Activated T-helper 1 cell treated with Interleukin-2 at 50 U/mL for 16 hours (primary cell): Measurements from ENCODE around the gene INKA2.
"Not testable (repeated sequence)": the region's sequence is repeated elsewhere in the genome, so short reads cannot be mapped to it uniquely, and the experiment has no call there.

Source experiments
- DNase-seq: peaks from one replicate; pipeline ENCODE4 v3.0.0-alpha.2; 2020; ENCODE audit warnings: low read depth

INKA2 gene

DNA sequence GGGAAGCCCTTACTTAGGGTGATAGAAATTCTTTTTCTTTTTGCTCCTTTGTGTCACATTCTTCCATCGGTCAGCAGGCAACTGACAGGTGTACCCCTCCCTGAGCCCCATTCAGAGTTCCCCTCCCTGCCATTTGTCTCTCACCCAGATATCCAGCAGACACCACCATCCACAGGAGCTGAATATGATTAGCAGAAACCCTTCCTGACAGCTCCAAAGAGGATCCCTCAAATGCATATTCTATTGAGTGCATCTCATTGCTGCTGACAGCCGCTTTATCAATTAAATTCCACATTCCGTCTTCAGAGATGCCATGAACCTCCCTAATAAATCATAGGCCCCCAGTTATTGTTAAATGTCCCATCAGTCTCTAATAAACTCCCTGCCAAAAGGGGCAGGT, 10.4 kb upstream of the INKA2 start:
- no peak for DNase-seq

DNA sequence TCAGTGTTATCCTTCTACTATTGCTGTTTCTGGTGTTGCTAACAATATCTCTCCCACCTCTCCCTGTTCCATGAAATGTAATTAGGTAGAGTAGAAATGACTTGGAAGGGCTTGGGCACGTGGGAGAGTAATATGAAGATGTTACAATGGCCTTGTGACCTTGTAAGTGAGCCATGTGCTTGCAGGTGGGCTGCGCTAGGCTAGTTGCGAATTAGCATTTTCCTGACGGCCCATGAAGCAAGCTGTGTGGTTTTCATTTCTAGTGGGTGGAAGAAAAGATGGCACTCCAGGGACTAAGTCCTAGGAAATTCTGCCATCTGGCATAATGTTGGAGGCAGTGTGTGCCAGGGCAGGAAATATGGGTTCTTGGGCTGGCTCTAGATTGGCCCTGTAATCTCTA, 8.8 kb upstream of the INKA2 start:
- DNase-seq = no peak

DNA sequence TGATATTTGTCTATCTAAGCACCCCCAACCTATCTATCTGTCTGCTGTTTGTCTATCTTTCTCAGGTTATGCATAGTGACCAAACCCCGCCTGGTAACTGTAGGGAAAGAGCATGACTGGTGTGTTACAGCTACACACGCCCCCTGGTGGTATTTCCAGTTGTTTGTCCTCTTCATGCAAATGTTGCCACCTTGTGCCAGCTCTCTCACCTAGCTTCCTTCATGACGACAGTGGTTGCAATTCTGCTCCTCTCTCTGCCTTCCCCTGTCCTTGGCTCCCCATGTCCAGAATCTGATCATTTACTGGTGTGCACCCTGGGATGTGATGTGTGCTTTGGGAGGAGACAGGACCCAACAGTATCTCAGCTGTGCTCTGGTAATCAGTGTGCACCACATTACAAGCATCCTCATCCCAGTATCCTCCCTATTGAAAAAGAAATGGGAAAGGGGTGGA, 8.1 kb upstream of the INKA2 start:
- no peak for DNase-seq

DNA sequence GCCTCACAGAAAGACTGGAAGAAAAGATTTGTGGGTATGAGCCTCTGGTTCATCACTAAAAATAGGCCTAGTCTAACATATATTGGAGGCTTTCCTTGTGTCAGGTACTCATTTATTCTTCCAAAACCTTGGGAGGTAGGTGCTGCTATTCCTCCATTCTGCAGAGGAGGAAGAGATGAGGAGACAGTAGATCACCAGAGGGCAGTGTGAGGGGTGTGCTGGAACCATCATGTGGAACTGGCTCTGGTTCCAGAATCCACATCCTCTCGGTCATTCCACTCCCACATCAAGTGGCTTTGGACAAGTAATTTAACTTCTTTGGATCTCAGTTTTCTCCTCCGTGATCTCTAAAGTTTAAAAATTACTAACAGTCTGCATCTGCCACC, 7.4 kb upstream of the INKA2 start:
- no peak for DNase-seq

DNA sequence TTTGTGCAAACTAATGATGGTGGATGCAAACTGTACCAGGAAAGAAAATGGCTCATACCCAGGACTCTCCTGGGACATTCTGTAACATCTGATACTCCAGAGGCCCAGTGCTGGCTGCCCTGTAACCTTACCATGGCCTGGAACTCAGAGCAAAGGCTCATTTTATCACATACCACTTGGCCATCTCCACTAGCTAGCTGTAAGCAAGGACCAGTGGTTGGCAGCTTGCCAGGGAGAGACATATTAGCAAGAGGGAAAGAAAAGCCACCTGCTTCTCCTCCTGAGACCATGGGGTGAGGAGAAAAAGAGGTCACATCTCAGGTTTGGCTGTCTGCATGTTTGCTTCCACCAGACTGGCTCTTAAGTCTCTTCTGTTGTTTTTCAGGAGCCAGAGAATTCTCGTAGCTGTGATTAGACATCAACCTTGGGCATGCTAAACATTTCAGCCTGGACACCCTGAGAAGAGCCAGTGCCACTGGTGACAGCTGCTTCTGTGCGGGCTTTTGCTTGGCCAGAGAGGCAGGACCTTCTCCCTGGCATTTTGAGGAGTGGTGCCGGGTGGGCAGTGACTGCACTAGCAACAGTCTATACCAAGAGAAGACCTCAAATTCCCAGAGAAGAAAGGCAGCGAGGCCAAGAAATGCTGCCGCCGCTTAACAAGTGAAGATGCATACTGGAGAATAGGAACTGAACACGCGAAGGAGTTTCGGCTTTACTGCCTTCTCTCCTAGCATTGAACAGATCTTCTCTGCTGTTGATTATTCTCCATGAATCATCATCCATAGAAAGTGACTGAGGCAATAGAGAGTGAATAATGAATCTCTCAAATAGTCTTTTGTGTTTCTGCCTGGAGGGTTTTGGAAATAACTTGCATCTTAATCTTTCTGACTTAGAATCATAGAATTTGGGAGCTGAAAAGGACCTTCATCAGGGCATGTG, 6.7 kb upstream of the INKA2 start:
- no peak for DNase-seq

DNA sequence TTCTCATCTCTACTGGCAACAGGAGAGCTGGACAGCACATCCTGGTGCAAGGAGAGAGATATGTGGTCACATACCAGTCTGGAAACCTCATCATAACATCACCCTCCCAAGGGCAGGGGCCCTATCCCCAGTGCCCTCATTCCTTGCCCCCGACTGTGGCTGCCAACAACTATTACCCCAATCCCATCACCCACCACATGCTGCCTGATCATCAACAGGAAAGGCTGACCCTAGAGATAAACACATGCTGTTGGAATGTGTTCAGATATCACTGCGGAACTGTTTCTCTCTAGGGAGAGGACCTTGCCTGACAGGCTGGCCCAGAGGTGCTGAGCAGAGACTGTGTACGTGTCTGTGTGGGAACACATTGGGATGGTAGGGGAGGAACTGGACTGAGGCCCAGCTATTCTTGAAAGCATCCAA, 4.5 kb upstream of the INKA2 start:
- DNase-seq = no peak

DNA sequence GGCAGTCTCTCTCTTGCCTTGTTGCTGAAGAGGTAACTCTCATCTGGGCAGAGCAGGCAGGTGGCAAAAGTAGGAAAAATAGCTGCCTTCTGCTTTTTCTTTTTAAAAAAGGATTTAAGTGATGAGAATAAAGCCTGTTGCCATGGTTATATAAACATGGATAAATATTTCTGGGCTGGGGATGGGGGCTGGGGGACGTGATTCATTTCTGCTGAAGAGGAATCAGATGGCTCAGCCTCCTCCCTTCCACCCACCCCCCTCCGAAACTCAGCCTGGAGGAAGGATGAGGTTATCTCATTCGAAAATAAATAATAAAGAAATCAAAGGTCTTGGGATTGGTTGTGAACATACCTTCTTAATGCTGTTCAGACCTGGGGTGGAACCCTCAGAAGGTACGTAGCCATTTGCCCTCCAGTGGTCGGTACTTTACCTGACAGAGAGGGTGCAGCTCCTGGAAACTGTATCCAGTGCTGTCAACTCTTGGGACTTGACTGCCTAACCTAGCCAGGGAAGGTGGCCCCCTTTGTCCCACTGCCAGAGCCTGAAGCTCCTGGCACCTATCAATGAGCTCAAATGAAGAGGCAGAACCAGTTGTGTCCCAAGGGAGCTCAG, 3.8 kb upstream of the INKA2 start:
- DNase-seq = no peak

DNA sequence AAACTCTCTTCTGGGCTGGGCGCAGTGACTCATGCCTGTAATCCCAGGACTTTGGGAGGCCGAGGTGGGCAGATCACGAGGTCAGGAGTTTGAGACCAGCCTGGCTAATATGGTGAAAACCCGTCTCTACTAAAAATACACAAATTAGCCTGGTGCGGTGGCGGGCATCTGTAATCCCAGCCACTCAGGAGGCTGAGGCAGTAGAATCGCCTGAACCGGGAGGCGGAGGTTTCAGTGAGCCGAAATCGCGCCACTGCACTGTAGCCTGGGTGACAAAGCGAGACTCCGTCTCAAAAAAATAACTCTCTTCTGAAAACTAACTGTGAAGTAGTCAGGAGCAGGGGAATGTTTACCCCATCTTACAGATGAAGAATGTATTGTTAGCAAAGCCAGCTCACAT, 3.1 kb upstream of the INKA2 start:
- DNase-seq = not testable (repeated sequence)

DNA sequence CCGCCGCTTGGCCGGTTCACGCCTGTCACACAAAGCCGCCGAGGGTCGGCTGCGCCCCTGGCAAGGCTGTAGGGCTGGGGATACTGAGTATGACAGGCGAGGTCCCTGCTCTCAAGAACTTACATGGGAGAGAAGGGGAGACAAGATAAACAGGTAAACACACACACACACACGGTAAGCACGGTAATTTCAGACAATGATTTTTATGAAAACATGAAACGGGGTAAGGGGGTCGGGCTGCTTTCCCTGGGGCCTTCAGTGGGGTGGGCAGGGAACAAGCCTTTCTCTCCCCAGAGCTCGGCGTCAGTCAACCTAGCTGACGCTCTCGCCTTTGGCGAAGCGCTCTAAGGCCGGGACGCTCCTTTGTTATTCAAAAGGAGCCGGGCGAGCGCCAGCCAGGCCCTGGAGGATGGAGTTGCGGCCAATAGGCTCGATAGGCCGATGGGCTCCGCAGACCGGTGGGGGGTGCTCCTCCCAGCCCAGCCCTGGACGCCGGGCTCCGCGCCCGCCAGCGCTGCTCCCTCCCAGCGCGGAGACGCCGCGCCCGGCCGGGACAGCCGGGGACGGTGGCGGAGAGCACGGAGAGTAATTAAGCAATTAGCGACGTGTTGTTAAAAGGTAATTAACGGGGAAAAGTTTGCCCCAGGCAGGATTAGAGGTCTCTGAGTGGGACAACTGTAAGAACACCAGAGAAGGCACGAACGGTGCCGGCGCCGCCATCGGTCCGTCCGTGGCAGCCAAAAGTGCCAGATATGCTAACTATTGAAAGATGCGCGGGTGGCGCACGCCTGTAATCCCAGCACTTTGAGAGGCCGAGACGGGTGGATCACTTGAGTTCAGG, 950 bp upstream of the INKA2 start:
- no peak for DNase-seq

DNA sequence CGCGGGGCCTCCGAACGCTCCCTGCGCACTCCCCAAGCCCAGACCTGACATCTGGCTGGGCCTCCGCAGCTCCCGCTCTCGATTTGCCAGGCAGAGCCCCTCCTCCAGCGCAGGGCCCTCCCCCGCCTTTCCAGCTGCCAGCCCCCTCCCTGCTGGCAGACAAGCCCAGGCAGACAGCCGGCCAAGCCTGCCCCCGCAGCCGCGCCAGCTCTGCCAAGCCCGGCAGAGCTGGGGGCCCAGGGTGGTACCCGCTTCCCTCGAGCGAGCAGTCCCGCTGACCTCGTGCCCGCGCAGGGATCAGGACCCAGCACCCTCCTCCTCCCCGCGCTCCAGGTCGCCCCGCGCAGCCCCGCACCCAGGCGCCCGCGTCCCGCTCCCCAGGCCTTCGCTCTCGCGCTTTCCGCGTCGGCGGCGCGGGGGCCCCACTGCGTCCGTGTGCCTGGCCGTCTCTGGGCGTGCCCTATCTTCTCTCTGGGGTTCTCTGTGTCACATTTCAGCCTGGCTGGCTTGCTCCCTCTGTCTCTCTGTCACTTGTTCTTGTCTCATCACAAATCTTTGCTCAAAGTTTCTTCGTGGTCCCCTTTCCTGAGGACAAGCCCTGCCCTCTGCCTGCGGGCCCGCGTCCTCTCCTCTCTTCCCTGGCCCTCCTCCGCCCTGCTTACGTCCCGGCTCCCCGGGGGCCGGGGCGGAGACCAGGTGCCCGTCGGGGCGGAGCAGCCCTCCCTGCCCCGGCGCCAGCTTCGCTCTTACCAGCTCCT, 580 bp downstream of the INKA2 start:
- DNase-seq = no peak

DNA sequence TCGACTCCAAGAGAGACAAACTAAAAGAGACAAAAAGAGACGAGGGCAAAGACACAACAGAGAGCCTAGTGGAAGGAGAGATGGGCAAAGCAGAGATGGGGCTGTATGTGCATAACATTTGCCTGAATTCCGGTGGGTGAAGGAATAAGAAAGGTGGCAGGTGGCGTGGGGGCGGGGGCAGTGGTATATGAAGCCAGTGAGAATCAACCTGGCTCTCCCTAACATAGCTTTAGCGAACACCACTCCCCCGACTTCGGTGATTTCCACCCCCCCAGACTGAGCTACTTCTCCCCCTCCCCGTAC, 1.1 kb downstream of the INKA2 start:
- DNase-seq = no peak

DNA sequence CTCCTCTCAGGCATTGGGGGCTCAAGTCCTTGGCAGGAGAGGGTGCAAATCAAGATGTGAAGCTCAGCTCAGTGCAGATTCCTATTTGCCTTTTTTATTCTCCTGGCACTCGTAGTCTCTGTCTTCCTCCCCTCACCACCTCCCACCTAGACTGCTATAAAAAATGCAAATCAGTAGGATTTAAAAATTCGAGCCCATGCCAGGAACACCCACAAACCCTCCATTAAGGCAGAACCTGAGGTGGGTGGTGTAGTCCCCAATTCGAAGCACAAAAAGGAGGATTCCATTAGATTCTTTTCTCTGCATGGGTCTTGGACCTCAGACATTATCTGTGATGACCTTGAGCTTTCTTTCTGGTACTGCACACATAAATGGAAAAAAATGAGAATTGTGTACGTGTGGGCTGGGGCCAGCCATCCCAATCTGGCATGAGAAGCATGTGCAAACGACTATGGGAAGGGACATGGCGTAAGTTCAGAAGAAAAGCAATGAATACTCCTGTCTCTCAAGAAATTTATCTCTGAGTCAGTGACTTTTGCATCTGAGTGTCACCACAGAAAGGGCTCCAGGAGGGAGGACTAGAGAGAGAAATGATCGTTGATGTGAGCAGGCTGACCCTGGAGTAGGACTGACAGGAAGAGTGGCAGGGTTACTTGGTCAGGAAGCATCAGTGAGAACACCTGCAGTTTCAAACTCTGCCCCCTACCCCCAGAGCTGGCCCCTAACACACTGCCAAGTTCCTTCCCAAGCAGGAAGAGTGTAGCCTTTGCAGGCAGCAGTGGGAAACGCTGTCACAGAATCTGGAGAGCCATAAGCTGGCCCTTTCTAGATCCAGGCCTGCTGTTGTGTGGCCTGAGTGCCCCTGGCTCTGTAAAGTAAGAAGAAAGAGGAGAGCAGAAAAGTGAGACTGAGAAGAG, 1.7 kb downstream of the INKA2 start:
- DNase-seq = no peak

DNA sequence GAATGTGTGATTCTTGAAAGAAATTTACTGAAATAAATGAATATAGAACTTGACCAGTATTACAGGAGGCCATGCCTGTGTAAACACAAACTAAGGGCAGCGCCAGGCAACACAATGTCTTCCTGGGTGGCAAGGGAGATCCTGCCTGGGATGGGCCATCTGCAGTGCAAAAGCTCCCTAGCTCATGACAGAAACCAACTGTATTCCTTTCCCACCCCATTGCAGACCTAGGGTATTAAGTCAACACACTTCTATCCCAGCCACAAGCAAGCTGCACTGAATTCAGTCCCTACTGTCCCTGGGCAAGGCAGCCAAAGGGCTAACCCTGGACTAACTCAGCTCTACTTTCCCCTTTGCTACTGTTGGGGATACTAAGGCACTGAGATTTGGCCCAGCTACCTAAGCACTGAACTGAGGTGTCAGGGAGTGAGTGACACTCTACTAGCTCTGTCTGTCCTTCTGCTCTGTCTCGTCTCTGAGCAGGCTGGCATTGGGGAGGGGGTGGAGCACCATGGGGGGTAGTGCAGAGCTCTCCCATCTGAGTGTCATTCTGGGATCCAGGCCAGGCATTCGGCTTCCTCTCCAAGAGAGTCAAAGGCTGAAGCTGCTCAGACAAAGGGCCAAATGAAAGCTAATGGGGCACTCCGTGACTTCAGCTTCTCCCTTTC, 2.5 kb downstream of the INKA2 start:
- no peak for DNase-seq

DNA sequence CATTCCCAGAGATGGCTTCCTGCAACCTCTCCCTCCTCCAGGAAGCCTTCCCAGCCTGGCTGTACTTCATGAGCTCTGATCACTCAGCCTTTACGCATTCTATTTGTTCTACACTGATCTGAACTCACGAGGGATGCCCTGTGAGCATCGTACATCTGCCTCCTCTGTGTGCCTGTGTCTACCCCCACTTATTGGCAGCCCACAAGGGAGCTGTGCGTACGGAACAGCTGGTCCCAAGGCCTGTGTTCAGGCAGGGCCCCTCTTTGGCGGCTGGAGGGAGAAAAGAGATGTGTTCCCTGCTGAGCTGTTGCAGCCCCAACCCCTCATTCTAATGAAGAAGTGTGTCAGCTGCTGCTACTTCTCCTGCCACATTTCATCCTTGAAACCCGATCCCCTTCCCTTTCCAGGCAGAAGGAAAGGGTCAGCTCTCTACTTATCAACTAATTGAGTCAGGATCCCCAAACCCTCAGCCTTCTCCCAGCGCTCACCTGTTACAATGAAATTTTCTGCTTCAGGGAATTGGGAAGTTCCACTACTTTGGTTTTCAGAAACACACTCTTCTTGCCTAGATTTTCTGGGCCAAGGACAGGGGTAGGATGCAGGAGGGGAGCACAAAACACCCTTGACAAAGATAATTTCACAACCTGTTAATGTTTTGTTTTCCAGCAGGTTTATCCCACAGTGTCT, 3.2 kb downstream of the INKA2 start:
- DNase-seq = no peak

DNA sequence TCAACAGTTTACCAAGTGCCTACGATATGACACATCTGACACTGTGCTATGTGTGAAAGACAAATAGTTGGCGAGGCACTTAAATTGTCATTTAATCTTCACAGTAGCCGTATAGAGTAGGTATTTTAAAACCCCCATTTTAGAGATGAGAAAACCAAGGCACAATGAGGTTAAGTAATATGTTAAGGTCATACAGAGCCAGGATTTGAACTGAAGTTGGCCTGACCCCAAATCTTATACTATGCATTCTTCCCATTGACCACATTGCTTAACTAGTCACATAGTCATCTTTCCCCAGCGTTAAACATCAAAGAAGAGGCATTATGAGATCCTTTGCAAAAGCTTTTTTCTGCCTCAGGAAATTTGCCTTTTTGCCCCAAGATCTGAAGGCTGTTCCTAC, 3.9 kb downstream of the INKA2 start:
- DNase-seq = no peak

DNA sequence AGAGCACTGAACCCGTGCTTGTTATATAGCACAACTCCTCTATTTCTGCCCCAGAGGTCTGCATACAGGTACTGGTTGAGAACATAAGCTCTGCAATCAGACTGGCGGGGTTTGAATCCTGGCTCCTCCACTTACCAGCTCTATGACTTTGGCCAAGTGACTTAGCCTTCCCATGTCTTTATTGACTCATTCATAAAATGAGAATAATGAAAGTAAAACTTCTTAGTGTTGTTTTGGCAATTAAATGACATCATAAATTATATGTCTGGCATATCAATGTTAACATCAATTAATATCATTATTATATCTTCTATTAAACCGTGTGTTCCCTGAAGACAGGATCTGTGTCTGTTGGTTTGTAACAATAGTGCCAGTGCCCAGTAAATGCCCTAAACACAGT, 4.3 kb downstream of the INKA2 start:
- DNase-seq = no peak

DNA sequence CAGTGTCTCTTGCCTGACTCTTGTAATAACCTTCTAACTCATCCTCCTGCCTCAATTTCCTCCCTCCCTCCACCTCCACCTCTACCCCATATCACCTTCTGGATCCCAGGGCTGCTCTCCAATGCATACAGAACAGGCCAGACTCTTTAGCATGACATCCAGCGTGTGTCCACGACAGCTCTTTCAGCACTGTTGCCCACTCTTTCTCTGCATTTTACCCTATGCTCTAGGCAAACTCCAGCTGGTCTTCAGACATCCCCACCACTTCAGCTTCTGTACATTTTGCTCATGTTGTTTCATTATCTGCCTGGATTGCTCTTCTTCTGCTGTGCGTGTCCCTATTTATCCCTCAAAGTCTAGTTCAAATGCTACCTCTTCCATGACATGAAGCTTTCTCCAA, 4.8 kb downstream of the INKA2 start:
- DNase-seq = no peak

DNA sequence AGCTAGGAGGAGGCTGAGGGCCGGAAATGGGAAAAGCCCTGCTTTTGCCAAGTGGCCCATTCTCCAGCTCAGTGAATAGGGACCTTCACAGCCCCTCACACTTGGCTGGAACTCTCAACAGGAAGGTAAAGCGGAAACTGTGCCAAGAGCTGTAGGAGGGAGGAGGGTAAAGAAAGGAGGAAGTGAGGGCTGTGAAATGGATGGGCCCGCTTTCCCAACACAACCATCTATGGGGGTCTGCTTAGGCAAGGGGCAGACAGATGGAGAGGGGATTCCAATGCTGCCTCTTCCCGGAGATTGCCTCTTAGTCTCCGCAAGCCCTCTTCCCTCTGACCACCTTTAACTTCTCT, 5.2 kb downstream of the INKA2 start:
- no peak for DNase-seq

DNA sequence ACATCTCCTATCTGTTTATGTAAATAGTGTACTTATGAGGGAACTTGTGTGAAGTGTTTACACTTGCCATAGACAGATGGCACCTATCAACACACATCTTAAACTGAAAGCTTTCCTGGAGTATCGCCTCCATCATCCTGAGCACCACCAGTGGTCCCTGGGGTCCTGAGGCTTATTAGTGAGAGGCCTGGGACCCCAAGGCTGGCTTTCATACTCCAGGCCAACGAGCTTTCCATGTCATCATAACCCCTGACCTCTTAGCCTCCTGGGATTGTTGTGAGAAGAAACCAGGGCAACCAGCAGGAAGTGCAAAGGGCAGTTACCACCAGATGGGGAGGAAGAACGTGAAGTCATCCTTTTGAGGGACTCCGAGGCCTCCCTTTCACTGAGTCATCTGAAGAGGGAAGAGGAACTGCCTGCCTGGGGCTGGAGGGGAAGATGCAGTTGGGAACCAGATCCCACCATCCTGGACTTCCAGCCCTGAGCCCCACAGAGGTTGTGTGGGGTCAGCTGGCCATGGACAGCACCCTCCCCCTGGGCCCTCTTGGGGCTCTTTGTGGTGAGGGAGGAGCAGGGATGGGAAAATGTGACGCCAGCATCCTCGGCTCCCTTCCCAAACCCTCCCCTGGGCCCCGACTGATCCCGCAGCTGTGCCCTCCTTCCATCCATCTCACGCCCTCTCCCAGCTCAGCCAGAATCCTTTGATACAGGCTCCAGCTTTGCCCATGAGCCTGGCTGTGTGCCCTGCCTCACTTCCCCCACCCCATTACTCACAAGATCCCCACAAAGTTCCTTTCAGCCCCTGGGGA, 5.8 kb downstream of the INKA2 start:
- DNase-seq = no peak
